ENCODE results near the gene ATXN1L.
"Not testable (repeated sequence)": the region's sequence is repeated elsewhere in the genome, so short reads cannot be mapped to it uniquely, and the experiment has no call there.

Gene ATXN1L

DNA sequence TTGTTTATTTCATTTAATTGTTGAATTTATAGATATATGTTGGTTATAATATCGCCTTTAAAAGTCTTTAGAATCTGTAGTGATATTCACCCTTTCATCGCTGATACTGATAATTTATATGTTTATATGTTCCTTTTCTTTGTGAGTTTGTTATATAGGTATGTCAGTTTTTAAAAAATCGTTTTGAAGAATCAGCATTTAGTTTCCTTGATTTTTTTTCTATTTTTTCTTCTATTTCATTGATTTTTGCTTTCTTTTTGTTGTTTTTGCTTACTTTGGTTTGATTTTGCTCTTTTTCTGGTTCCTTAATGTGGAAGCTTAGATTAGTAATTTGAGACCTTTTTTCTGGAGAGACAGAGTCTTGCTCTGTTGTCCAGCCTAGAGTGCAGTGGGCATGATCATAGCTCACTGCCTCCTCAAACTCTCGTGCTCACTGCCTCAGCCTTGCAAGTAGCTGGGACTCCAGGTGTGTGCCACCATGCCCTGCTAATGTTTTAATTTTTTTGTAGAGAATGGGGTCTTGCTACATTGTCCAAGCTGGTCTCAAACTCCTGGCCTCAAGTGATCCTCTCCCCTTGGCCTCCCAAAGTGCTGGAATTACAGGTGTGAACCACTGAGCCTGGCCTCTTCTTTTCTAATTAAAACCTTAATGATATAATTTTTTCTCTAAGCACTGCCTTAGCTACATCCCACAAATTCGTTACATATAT, 57.0 kb downstream of the ATXN1L start:
- no peaks in the 10 kb centered on the region for H3K27me3 ChIP-seq (ENCODE audit: insufficient read depth, low read depth, severe bottlenecking)
- H3K4me3 ChIP-seq (ENCODE audit: low read depth, low read length), result no peak overlapping the region
- peaks cover 5% of the 10 kb centered on the region for H3K36me3 ChIP-seq
- no peak for TF ChIP-seq CTCF (IDR thresholded peaks at IDR 0.05; ENCODE audit: low read depth, low read length)
- DNase-seq, result no peak
- H3K27ac ChIP-seq, result no peak overlapping the region
- no peaks in the 10 kb centered on the region for H3K9me3 ChIP-seq (ENCODE audit: severe bottlenecking)

- no peak for TF ChIP-seq CTCF (IDR thresholded peaks at IDR 0.05; ENCODE audit: low read depth, low read length)
- Histone ChIP-seq H3K36me3 (peaks cover 3% of the 10 kb centered on the region), H3K27ac (no peak overlapping the region), H3K4me3 (ENCODE audit: low read depth, low read length) (no peak overlapping the region), H3K9me3 (ENCODE audit: severe bottlenecking) (no peaks in the 10 kb centered on the region), H3K27me3 (ENCODE audit: insufficient read depth, low read depth, severe bottlenecking) (no peaks in the 10 kb centered on the region)
- DNase-seq, result no peak
Measured at GRCh38 chr16:71903608-71904007, 57.8 kb downstream of the ATXN1L start.

DNA sequence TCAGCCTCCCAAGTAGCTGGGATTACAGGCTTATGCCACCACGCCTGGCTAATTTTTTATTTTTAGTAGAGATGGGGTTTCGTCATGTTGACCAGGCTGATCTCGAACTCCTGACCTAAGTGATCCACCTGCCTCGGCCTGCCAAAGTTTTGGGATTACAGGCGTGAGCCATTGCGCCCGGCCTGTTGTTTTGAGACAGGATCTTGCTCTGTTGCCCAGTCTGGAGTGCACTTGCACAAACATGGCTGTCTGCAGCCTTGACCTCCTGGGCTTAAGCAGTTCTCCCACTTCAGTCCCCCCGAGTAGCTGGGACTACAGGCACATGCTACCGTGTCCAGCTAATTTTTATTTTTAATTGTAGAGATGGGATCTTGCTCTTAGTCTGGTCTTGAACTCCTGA, 58.5 kb downstream of the ATXN1L start:
- H3K27ac ChIP-seq, result no peak overlapping the region
- TF ChIP-seq CTCF (IDR thresholded peaks at IDR 0.05; ENCODE audit: low read depth, low read length), result no peak
- H3K9me3 ChIP-seq (ENCODE audit: severe bottlenecking), result no peaks in the 10 kb centered on the region
- no peaks in the 10 kb centered on the region for H3K27me3 ChIP-seq (ENCODE audit: insufficient read depth, low read depth, severe bottlenecking)
- no peak for DNase-seq
- H3K36me3 ChIP-seq, result peaks cover 5% of the 10 kb centered on the region
- no peak overlapping the region for H3K4me3 ChIP-seq (ENCODE audit: low read depth, low read length)

- H3K9me3 ChIP-seq (ENCODE audit: severe bottlenecking); H3K27me3 ChIP-seq (ENCODE audit: insufficient read depth, low read depth, severe bottlenecking); H3K4me3 ChIP-seq (ENCODE audit: low read depth, low read length); H3K27ac ChIP-seq; DNase-seq: not testable (repeated sequence)
- H3K36me3 ChIP-seq, result peaks cover 13% of the 10 kb centered on the region
Measured at GRCh38 chr16:71905765-71906164, 60.0 kb downstream of the ATXN1L start.
